GM18867 (cell line): ENCODE measurements around the gene TTC34.
"Not testable (repeated sequence)": the region's sequence is repeated elsewhere in the genome, so short reads cannot be mapped to it uniquely, and the experiment has no call there.

Source experiments
- ATAC-seq: cut with Tn5 transposase; IDR thresholded peaks from one replicate; pipeline ENCODE4 v1.9.1; 2021; ENCODE audit warnings: mild to moderate bottlenecking, moderate library complexity; ENCODE audit not compliant: unreplicated experiment

TTC34 gene

GRCh38 chr1:2630498-2631135, 170.9 kb downstream of the TTC34 start:
- ATAC-seq, result no peak

GRCh38 chr1:2629627-2630497, 171.6 kb downstream of the TTC34 start:
- ATAC-seq, result no peak

GRCh38 chr1:2628933-2629626, 172.4 kb downstream of the TTC34 start:
- no peak for ATAC-seq

- no peak for ATAC-seq
These were observed 173.1 kb downstream of the TTC34 start for GRCh38 chr1:2628191-2628932.

GRCh38 chr1:2627746-2628145, 173.7 kb downstream of the TTC34 start:
- no peak for ATAC-seq

GRCh38 chr1:2625748-2626147, 175.7 kb downstream of the TTC34 start:
- not testable (repeated sequence) for ATAC-seq

GRCh38 chr1:2625311-2625710, 176.2 kb downstream of the TTC34 start:
- no peak for ATAC-seq

- no peak for ATAC-seq
These were observed 176.7 kb downstream of the TTC34 start for GRCh38 chr1:2624735-2625300.

- no peak for ATAC-seq
These were observed 177.7 kb downstream of the TTC34 start for GRCh38 chr1:2623571-2624337.

GRCh38 chr1:2617971-2618470, 183.5 kb downstream of the TTC34 start:
- no peak for ATAC-seq

GRCh38 chr1:2614145-2614544, 187.3 kb downstream of the TTC34 start:
- ATAC-seq, result no peak

GRCh38 chr1:2612591-2613365, 188.7 kb downstream of the TTC34 start:
- ATAC-seq, result no peak

- ATAC-seq, result no peak
These were observed 189.7 kb downstream of the TTC34 start for GRCh38 chr1:2611621-2612437.

GRCh38 chr1:2611031-2611501, 190.4 kb downstream of the TTC34 start:
- no peak for ATAC-seq

GRCh38 chr1:2610036-2610959, 191.2 kb downstream of the TTC34 start:
- no peak for ATAC-seq

GRCh38 chr1:2609319-2610035, 192.0 kb downstream of the TTC34 start:
- no peak for ATAC-seq
